Right hindlimb (tissue), 1 donor: ENCODE data around the gene SLC22A4.

Source experiments
- DNase-seq: peaks from one replicate; pipeline ENCODE4 v3.0.0-alpha.2; 2018

The SLC22A4 gene

GRCh38 chr5:132293992-132294727 is at the start of gene SLC22A4:
SLC22A4 (plus strand) TSS chr5:132294394; CDS start chr5:132294617, 223 bp downstream.
- DNase-seq: peak; percentile 96

GRCh38 chr5:132245593-132245992 is 48.6 kb upstream of the SLC22A4 start:
- DNase-seq: no peak

- DNase-seq: no peak
Observed at GRCh38 chr5:132246806-132247205, 47.4 kb upstream of the SLC22A4 start.

GRCh38 chr5:132250547-132250946 is 43.6 kb upstream of the SLC22A4 start:
- DNase-seq: no peak

GRCh38 chr5:132251220-132251725 is 42.9 kb upstream of the SLC22A4 start:
- peak; percentile 60 for DNase-seq

GRCh38 chr5:132253008-132253441 is 41.2 kb upstream of the SLC22A4 start:
- peak; percentile 4 for DNase-seq

GRCh38 chr5:132253452-132254320 is 40.5 kb upstream of the SLC22A4 start:
- DNase-seq: peak; percentile 21

- DNase-seq: peak; percentile 40
Observed at GRCh38 chr5:132254321-132254977, 39.7 kb upstream of the SLC22A4 start.

- peak; percentile 9 for DNase-seq
Observed at GRCh38 chr5:132256086-132256782, 38.0 kb upstream of the SLC22A4 start.

- no peak for DNase-seq
Observed at GRCh38 chr5:132256783-132257130, 37.4 kb upstream of the SLC22A4 start.

- DNase-seq: peak; percentile 86
Observed at GRCh38 chr5:132257131-132258101, 36.8 kb upstream of the SLC22A4 start, which contains the start of gene PDLIM4. PDLIM4 (plus strand) TSS chr5:132257696; CDS start chr5:132257735, 39 bp downstream.

- DNase-seq: peak; percentile 50
Observed at GRCh38 chr5:132258102-132259068, 35.8 kb upstream of the SLC22A4 start.

GRCh38 chr5:132259069-132259851 is 34.9 kb upstream of the SLC22A4 start:
- peak; percentile 88 for DNase-seq

- peak; percentile 22 for DNase-seq
Observed at GRCh38 chr5:132260051-132260450, 34.1 kb upstream of the SLC22A4 start.

GRCh38 chr5:132260714-132261551 is 33.3 kb upstream of the SLC22A4 start:
- DNase-seq: no peak

GRCh38 chr5:132261881-132262845 is 32.0 kb upstream of the SLC22A4 start:
- DNase-seq: no peak
